Measurements from ENCODE around the gene NTM. TPM values are rescaled to one million over a fixed set of nuclear protein-coding genes. Genes with fewer than 3 reads are reported as not detected.

NTM gene
- total and polyA plus RNA-seq, 8 donors = 0.04 to 4.4 (median 0.50) TPM

DNA sequence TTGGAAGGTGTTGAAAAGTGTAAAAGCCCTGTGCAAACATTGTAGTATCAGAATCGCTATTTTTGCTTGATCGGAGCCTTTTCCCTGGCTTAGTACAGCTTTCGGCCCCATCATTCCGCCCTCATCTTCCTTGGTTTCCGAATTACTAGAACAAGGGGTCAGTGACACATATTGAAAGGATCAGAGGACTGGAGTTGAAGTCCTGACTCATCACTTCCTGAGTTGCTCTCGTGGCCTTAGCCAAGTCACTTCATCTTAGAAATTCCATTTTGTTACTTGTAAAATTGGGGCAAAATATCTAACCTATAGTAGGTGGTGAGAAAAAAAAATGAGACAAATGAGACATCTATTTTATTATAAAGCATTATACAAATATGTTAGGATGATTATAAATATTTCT lies 375.0 kb downstream of the NTM start:
- H3K4me1 ChIP-seq = no peaks in the 10 kb centered on the region
- H3K27ac ChIP-seq = no peak overlapping the region
- FAIRE-seq = no peak
- no peak for DNase-seq
- WGBS, 2 donors = 63 to 69% methylated on average over 6 of the region's 6 CpGs
- H3K27me3 ChIP-seq = no peaks in the 10 kb centered on the region
- no peaks in the 10 kb centered on the region for H3K9me3 ChIP-seq
- intact Hi-C loops (cut with DNase I) = no loop called here
- H3K4me3 ChIP-seq = no peak overlapping the region
- TF ChIP-seq, protein P1, sequence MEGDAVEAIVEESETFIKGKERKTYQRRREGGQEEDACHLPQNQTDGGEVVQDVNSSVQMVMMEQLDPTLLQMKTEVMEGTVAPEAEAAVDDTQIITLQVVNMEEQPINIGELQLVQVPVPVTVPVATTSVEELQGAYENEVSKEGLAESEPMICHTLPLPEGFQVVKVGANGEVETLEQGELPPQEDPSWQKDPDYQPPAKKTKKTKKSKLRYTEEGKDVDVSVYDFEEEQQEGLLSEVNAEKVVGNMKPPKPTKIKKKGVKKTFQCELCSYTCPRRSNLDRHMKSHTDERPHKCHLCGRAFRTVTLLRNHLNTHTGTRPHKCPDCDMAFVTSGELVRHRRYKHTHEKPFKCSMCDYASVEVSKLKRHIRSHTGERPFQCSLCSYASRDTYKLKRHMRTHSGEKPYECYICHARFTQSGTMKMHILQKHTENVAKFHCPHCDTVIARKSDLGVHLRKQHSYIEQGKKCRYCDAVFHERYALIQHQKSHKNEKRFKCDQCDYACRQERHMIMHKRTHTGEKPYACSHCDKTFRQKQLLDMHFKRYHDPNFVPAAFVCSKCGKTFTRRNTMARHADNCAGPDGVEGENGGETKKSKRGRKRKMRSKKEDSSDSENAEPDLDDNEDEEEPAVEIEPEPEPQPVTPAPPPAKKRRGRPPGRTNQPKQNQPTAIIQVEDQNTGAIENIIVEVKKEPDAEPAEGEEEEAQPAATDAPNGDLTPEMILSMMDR (IDR thresholded peaks at IDR 0.05) = no peak
- no peaks in the 10 kb centered on the region for H3K36me3 ChIP-seq
- no peak for ATAC-seq

DNA sequence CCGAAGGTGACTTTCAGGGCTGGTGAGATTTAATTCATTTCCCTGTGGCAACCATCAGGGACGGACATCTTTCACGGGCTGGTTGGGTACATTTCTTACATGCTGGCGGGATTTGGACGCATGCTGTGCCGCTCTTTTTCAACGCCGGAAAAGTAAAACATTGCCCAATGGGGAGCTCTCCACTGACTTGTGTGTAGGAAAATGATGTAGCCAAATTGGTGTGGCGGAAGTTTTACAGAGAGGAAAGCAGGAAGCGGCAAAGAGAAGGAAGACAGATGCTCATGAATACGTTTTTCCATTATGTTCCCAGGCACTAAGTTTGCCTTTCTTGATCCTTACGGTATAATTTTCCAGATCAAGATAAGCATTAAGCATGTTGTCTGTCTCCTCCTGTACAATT lies 375.8 kb downstream of the NTM start:
- TF ChIP-seq, protein P1 (IDR thresholded peaks at IDR 0.05) = no peak
- no peaks in the 10 kb centered on the region for H3K36me3 ChIP-seq
- 62 to 71% methylated on average over 12 of the region's 12 CpGs for WGBS, 2 donors
- no peaks in the 10 kb centered on the region for H3K9me3 ChIP-seq
- no peak overlapping the region for H3K27ac ChIP-seq
- no peak overlapping the region for H3K4me3 ChIP-seq
- H3K27me3 ChIP-seq = no peaks in the 10 kb centered on the region
- FAIRE-seq (no peak), DNase-seq (no peak), ATAC-seq (no peak)
- intact Hi-C loops (cut with DNase I) = no loop called here
- H3K4me1 ChIP-seq = no peaks in the 10 kb centered on the region

DNA sequence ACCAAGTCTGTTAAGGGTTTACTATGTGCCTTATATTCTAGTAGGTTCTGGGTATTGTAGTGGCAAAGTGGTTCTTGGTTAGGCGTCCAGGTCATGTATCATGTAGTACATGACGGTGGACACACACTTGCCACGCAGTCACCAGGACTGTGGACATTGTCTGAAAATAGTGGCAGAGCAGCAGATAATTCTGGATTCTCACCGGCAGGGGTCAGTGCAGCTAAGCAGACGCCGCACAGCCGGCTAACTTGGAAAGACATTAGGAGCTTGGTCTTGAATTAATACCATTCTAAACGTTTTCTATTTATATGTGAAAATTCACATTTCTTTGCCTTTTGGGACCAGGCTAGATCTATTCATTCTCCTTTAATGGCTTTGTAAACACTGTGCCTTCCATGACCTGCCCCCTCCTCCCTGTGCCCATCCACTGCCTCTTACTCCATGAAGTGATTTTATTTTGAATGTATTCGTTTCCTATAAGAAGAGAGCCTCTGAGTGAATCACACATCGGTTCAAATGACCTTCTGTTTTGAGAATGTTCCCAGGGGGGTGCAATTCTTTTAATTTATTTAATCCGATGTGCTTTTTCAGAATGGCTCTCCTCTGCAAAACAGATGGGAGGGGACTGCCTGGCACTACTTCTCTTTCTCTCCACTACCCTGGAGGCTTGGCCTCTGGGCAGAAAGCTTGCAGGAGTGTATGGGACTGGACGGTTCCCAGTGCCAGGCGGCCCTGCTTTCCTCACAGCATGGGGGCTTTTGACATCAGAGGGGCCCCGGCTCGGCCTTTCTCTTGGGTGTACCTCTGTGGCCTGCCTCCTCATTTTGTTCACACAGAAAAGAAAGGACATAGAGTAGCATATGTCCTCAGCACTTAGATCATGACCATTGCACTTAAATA lies 378.0 kb downstream of the NTM start:
- TF ChIP-seq, protein P1 (IDR thresholded peaks at IDR 0.05) = peak; percentile 50 to 75 (median 68)
- Histone ChIP-seq H3K4me1 (no peaks in the 10 kb centered on the region), H3K27ac (no peak overlapping the region), H3K27me3 (no peaks in the 10 kb centered on the region), H3K4me3 (no peak overlapping the region), H3K36me3 (no peaks in the 10 kb centered on the region), H3K9me3 (no peaks in the 10 kb centered on the region)
- intact Hi-C loops (cut with DNase I) = no loop called here
- WGBS, 2 donors = 26 to 29% methylated on average over 15 of the region's 15 CpGs
- DNase-seq = peak in 5 of 6 donors; percentile 22 to 77 (median 48)
- FAIRE-seq = peak; percentile 5
- ATAC-seq = peak; percentile 48 to 87 (median 86)

DNA sequence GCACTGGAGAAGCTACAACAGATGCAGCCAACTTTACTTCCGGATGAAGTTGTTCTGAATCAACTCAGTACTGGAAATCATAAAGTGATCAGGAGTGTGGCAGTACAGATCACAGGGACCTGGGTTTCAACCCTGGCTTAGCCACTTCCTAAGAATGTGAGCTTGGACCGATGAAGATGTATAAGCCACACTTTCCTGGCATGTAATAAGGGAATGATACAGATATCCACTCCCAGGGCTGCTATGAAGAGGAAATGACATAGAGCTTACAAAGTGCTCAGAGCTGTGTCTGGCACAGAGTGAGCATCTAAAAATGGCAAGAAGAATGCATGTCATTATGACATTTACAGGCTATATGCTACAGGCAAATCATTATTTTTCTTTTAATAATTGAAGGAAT lies 378.7 kb downstream of the NTM start:
- no peak overlapping the region for H3K27ac ChIP-seq
- WGBS, 2 donors = 70 to 90% methylated on average over 2 of the region's 2 CpGs
- FAIRE-seq (no peak), ATAC-seq (peak in 1 of 4 donors; percentile 29), DNase-seq (no peak)
- no peak overlapping the region for H3K4me3 ChIP-seq
- TF ChIP-seq, protein P1 (IDR thresholded peaks at IDR 0.05) = no peak
- intact Hi-C loops (cut with DNase I) = no loop called here
- H3K27me3 ChIP-seq = no peaks in the 10 kb centered on the region
- no peaks in the 10 kb centered on the region for H3K9me3 ChIP-seq
- H3K4me1 ChIP-seq = no peaks in the 10 kb centered on the region
- H3K36me3 ChIP-seq = no peaks in the 10 kb centered on the region

DNA sequence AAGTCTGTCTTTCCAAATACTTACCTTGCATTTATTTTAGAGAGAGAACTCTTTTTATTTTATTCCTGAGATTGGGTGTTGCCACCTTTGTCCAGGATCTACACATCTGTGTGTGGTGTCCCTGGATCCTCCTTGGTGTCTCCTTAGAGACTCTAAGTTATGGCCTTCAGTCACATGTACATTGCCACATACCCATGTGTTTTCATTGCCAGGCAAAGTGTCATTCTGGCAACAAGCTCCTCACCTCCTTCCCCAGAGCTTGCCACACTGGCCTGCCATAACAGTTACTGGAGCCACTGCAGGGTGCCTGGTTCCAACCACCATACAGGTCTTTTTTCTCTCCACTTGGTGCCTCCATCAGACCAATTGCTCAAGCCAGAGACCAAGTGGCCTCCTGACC lies 379.7 kb downstream of the NTM start:
- no peak overlapping the region for H3K4me3 ChIP-seq
- TF ChIP-seq, protein P1 (IDR thresholded peaks at IDR 0.05) = no peak
- no peaks in the 10 kb centered on the region for H3K9me3 ChIP-seq
- no peaks in the 10 kb centered on the region for H3K4me1 ChIP-seq
- intact Hi-C loops (cut with DNase I) = no loop called here
- no peak overlapping the region for H3K27ac ChIP-seq
- no peak for ATAC-seq
- no peaks in the 10 kb centered on the region for H3K36me3 ChIP-seq
- DNase-seq = no peak
- no peak for FAIRE-seq
- H3K27me3 ChIP-seq = no peaks in the 10 kb centered on the region
